Glomerular visceral epithelial cell (primary cell): ENCODE measurements around the gene BMX.

Experiments
- DNase-seq: peaks from one replicate; pipeline ENCODE4 v3.0.0-alpha.2; 2016; ENCODE audit errors: extremely low spot score

BMX gene

DNA sequence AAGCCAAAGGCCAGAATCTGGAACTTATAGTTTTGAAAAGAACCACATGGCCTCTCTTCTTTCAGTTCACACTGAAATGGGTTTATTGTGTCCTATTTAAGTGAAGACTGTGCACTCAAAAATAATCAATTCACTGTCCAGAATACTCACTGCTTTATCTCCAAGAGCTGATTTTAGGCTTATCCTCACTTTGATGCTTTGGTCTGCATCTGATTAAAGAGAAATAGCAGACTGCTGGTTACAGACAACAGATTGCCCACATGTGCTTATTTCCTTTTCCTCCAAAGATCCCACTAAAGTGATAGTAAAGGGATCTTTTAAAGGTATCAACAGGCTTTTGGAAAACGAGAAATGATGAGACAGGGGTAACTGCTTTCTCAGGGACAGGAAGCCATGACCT, 69.5 kb downstream of the BMX start:
- DNase-seq, result no peak

DNA sequence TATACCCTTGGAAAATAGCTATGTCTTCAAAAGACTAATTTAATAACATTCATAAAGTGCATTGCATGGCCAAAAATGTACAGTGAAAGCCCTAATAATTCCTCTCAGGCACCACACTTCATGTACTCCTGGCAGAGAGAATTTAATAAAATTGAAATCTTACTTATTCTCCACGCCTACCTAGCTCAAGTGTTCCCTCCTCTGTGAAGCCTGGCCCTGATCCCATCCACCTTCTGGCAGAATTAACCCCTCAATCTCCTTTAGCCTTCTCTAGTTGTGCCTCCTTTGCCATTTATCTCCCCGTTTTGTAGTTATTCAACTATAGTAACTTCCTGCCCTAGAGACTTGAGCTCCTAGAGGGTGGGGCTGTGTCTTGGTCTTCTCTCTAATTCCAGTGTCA, 73.4 kb downstream of the BMX start:
- no peak for DNase-seq

DNA sequence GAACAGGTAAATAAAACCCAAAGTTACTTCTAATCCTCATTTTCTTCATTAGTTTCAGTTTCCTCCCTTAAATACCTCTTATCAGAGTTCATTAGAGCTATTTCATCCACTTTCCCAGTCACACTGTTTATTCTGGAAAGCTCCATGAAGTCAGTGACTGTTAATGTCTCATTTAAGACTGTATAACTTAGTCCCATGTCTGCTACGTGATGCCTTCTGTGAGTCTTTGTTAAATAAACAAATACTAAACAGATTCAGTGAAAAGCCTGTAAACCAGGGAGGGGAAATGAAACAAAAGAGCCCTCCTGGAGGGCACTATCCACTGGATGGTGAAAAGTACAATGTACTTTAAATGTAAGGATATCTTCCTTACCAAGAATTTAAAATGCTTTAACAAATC, 75.4 kb downstream of the BMX start:
- no peak for DNase-seq

DNA sequence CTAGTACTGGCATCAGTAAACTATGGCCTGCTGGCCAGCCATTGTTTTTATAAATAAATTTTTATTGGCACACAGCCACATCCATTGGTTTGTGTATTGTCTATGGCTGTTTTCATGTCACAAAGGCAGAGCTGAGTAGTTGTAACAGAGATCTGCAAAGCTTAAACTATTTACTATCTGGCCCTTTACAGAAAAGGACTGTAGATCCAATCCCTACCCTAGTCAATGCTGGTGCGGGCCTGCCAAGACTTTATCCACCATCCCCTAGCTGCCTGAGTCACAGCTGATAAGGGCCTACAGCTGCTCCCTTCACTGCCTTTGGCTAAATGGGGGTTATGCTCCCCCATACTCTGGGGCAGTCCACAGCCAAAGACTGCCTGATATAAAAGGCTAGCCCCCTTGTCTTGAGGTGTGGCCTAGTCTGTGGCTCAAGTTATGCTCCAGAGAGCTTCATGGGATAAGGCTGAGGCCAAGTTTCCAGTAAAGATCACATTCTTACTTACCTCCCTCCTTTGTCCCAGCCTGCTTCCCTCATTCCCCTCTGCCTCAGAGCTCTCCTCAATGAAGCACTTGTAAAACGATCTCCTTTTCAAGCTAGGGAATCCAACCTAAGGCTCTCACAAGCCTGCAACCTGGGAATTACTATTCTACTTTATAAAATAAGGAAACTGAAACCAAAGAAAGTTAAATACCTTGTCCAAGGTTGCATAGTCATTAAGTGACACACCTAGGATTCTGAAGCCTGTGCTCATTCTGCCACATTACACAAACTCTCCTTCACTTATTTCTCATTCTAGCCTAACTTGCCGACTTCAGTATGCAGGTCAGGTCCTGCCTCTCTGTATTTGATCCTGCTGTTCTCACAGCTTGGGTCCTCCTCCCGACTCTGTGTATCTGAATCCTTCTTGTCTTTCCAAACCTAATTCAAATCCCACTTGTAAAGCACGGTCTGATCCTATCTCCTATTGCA, 79.5 kb downstream of the BMX start:
- DNase-seq, result no peak

DNA sequence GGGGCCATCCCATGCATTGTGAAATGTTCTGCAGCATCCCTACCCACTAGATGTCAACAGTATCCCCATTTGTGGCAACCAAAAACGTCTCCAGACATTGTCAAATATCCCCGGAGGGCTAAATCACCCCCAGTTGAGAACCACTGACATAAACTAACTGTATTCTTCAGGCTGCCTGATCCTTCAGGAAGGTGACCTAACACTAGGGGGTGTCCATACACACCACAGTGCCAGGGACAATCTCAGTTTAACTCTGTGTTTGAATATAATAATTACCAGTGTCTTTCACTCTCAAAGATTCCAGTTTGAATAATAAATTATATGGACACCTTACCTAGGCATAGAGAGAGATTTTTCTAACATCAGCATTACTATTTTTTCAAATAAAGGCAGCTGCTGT, 93.8 kb downstream of the BMX start:
- DNase-seq, result no peak

DNA sequence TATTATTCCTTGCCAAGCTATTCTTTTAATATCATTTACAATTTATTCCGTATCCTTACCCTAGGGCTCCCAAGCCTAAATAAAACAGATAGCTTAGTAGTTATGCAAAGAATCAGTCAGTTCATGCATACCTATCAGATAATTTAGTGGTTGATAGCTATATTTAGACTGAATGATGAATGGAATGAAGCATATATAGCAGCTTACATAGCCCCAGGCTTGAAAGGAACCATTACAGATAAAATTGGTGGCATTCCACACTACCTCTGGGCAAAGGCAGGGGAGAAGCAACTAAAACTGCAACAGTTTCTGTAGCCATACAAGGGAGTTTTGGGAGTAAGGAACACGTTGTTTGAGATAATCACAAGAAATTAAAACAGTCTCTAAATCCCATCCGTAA, 97.4 kb downstream of the BMX start:
- no peak for DNase-seq

DNA sequence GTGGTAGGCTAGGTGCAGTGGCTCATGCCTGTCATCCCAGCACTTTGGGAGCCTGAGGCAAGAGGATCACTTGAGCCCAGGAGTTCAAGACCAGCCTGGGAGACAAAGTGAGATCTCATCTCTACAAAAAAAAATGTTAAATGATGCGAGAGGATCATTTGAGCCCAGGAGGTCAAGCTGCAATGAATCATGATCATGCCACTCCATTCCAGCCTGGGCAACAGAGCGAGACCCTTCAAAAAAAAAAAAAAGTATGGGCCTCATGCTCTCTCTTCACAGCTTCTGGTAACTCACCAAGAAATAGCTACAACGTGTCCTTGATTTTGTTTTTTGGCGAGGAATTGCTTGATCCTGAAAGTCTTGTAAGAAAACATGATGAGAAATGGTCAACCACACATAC, 98.9 kb downstream of the BMX start:
- DNase-seq, result no peak

DNA sequence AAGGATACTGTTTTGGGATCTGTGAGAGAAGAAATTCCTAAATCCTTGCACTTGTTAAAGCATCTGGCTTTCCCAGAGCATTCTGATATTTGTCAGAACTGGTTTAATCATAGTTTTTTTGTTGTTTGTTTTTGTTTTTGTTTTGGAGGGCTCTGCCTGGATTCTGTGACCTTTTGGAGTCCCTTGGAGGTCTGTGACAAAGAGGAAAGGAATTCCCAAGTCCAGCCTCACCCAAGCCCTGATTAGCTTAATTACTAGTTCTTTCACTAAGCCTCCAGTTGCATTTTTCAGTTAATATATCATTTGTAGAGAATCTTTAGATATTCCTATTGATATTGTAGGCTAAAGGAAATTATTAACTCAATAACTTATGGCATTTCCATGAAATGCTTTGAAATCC, 99.4 kb downstream of the BMX start:
- DNase-seq, result no peak

DNA sequence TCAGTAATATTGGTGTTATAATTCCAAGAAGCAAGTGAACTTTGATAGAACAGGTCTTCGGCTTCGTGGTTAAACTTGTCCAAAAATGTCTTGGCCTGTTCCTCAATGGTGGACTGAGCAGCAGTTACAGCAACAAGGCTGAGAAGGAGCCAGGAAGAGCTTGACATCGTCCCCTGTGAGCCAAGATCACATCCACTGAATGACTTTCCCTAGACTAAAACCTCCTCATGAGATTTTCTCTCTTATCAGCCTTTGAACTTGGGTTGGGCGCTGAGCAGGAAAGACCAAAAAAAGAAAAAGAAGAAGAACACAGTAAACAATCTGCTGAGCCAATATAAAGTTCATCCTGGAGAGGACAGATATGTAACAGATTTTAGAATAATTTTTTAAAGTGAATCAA, 100.1 kb downstream of the BMX start, which contains the start of gene ACE2:
Gene ACE2, minus strand, starts transcription at position 216 of the 400 bp plus-strand sequence. Its CDS starts 49 bp downstream, at position 167.
- no peak for DNase-seq

DNA sequence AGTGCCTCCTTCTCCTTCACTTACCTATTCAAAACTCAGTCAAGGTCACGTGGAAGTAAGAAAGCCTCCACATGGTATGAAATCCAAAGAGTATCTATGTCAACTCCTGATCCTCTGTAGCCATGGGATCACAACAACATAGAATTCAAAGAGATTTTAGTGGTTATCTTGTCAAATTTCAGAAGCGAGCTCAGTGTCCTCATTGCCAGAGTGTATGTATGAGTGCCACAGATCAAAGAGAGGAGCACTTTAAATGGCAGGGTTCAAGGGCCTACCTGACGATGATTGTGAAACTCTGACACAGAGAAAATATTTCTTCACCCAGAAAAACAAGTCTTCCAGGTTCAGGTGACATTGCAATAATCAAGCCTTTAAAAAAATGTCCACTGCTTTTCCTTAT, 101.3 kb downstream of the BMX start:
- DNase-seq, result no peak

DNA sequence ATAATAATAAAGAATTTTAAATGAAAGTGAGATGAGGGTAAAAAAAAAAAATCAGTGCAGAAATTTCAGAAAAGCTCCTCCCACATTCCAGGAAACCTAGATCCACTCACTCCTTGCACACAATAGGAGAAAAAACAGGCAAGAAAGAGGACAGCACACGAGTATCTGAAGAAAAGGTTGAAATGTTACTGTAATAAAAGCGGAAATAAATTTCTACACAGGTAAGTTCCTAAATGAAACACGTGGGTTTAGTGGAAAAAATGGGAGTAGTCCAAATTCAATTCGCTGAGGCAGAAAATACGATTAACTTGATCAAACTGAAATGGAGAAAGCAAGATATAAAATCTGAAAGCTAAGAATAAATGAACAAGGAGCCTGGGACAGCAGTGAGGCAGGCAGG, 102.2 kb downstream of the BMX start:
- DNase-seq, result no peak

DNA sequence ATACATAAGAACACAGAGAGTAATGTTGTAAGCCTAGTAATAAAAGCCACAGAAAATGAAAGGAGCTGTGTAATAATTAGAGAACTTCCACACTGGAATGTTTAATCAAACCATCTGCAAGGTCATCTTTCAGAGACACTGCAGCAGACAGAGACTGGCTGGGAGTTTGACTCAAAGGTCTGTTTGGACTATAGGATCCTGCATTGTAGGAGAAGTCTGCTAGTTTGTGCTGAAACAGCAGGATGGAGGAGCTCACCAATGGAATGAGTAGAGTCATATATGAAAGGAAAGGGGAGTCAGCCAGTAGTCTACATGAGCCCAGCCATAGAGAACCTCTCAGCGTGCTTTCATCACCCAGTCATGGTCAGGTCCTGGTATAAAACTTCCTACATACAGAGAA, 104.6 kb downstream of the BMX start:
- DNase-seq, result no peak
